ENCODE data around the gene SLC46A1. TPM values are rescaled to one million over a fixed set of nuclear protein-coding genes. Genes with fewer than 3 reads are reported as not detected.
"Not testable (repeated sequence)": the region's sequence is repeated elsewhere in the genome, so short reads cannot be mapped to it uniquely, and the experiment has no call there.

Gene SLC46A1
- polyA plus RNA-seq (ENCODE audit: insufficient read length) = 7.0 TPM

- DNase-seq (ENCODE audit: low read depth) = no peak
Observed at GRCh38 chr17:28405632-28406472, at the start of gene SLC46A1. Gene SLC46A1 (minus strand): TSS chr17:28406212. CDS start chr17:28406114, 98 bp downstream.

GRCh38 chr17:28449859-28450258 lies 43.8 kb upstream of the SLC46A1 start:
- no peak for DNase-seq (ENCODE audit: low read depth)

- no peak for DNase-seq (ENCODE audit: low read depth)
Observed at GRCh38 chr17:28447396-28447760, 41.4 kb upstream of the SLC46A1 start.

- DNase-seq (ENCODE audit: low read depth) = no peak
Observed at GRCh38 chr17:28446716-28447395, 40.8 kb upstream of the SLC46A1 start.

- no peak for DNase-seq (ENCODE audit: low read depth)
Observed at GRCh38 chr17:28443901-28444638, 38.1 kb upstream of the SLC46A1 start.

- DNase-seq (ENCODE audit: low read depth) = not testable (repeated sequence)
Observed at GRCh38 chr17:28434326-28434725, 28.3 kb upstream of the SLC46A1 start.

GRCh38 chr17:28433721-28434120 lies 27.7 kb upstream of the SLC46A1 start:
- DNase-seq (ENCODE audit: low read depth) = no peak

GRCh38 chr17:28427982-28428381 lies 22.0 kb upstream of the SLC46A1 start:
- not testable (repeated sequence) for DNase-seq (ENCODE audit: low read depth)

- no peak for DNase-seq (ENCODE audit: low read depth)
Observed at GRCh38 chr17:28427371-28427770, 21.4 kb upstream of the SLC46A1 start.

GRCh38 chr17:28426081-28426519 lies 20.1 kb upstream of the SLC46A1 start:
- DNase-seq (ENCODE audit: low read depth) = no peak

- DNase-seq (ENCODE audit: low read depth) = no peak
Observed at GRCh38 chr17:28425206-28425605, 19.2 kb upstream of the SLC46A1 start.

GRCh38 chr17:28421787-28422305 lies 15.8 kb upstream of the SLC46A1 start:
- DNase-seq (ENCODE audit: low read depth) = no peak

- no peak for DNase-seq (ENCODE audit: low read depth)
Observed at GRCh38 chr17:28416703-28417311, 10.8 kb upstream of the SLC46A1 start.

- no peak for DNase-seq (ENCODE audit: low read depth)
Observed at GRCh38 chr17:28415886-28416285, 9.9 kb upstream of the SLC46A1 start.

- DNase-seq (ENCODE audit: low read depth) = no peak
Observed at GRCh38 chr17:28413804-28414203, 7.8 kb upstream of the SLC46A1 start.

GRCh38 chr17:28412099-28412498 lies 6.1 kb upstream of the SLC46A1 start:
- no peak for DNase-seq (ENCODE audit: low read depth)

- DNase-seq (ENCODE audit: low read depth) = no peak
Observed at GRCh38 chr17:28407974-28408306, 1.9 kb upstream of the SLC46A1 start.

- no peak for DNase-seq (ENCODE audit: low read depth)
Observed at GRCh38 chr17:28407130-28407973, 1.3 kb upstream of the SLC46A1 start.

GRCh38 chr17:28406473-28406814 lies 432 bp upstream of the SLC46A1 start:
- DNase-seq (ENCODE audit: low read depth) = no peak

GRCh38 chr17:28404812-28405570 lies 1.0 kb downstream of the SLC46A1 start:
- no peak for DNase-seq (ENCODE audit: low read depth)
